Measurements from ENCODE around the gene STPG1.
A peak's percentile ranks its signal among the peaks of the same experiment; 100 is the strongest.

STPG1 gene

GRCh38 chr1:24369801-24370200 lies 43.8 kb downstream of the STPG1 start:
- no peak for DNase-seq (ENCODE audit: low read depth)

GRCh38 chr1:24369199-24369598 lies 44.4 kb downstream of the STPG1 start:
- peak; percentile 89 for DNase-seq (ENCODE audit: low read depth)

GRCh38 chr1:24366707-24367106 lies 46.9 kb downstream of the STPG1 start:
- DNase-seq (ENCODE audit: low read depth) = no peak

- DNase-seq (ENCODE audit: low read depth) = peak; percentile 95
These were observed 48.5 kb downstream of the STPG1 start for GRCh38 chr1:24364975-24365678.

- no peak for DNase-seq (ENCODE audit: low read depth)
These were observed 49.0 kb downstream of the STPG1 start for GRCh38 chr1:24364605-24364974.

GRCh38 chr1:24363994-24364393 lies 49.6 kb downstream of the STPG1 start:
- no peak for DNase-seq (ENCODE audit: low read depth)

GRCh38 chr1:24362982-24363614 lies 50.5 kb downstream of the STPG1 start:
- peak; percentile 93 for DNase-seq (ENCODE audit: low read depth)

GRCh38 chr1:24362396-24362795 lies 51.2 kb downstream of the STPG1 start:
- no peak for DNase-seq (ENCODE audit: low read depth)

GRCh38 chr1:24361811-24362210 lies 51.8 kb downstream of the STPG1 start:
- no peak for DNase-seq (ENCODE audit: low read depth)

GRCh38 chr1:24360681-24361080 lies 52.9 kb downstream of the STPG1 start:
- DNase-seq (ENCODE audit: low read depth) = no peak

GRCh38 chr1:24357038-24357437 lies 56.5 kb downstream of the STPG1 start:
- DNase-seq (ENCODE audit: low read depth) = no peak

GRCh38 chr1:24355466-24355865 lies 58.1 kb downstream of the STPG1 start:
- no peak for DNase-seq (ENCODE audit: low read depth)

- DNase-seq (ENCODE audit: low read depth) = no peak
These were observed 60.2 kb downstream of the STPG1 start for GRCh38 chr1:24353292-24353891.

GRCh38 chr1:24351918-24352627 lies 61.5 kb downstream of the STPG1 start:
- no peak for DNase-seq (ENCODE audit: low read depth)

GRCh38 chr1:24351247-24351646 lies 62.3 kb downstream of the STPG1 start:
- DNase-seq (ENCODE audit: low read depth) = no peak

- DNase-seq (ENCODE audit: low read depth) = no peak
These were observed 63.7 kb downstream of the STPG1 start for GRCh38 chr1:24349891-24350290.

GRCh38 chr1:24348196-24348595 lies 65.4 kb downstream of the STPG1 start:
- DNase-seq (ENCODE audit: low read depth) = no peak

GRCh38 chr1:24347159-24347934 lies 66.2 kb downstream of the STPG1 start:
- DNase-seq (ENCODE audit: low read depth) = no peak

GRCh38 chr1:24345334-24345733 lies 68.2 kb downstream of the STPG1 start:
- no peak for DNase-seq (ENCODE audit: low read depth)

GRCh38 chr1:24344090-24344742 lies 69.4 kb downstream of the STPG1 start:
- DNase-seq (ENCODE audit: low read depth) = no peak

- no peak for DNase-seq (ENCODE audit: low read depth)
These were observed 70.0 kb downstream of the STPG1 start for GRCh38 chr1:24343412-24344089.
